Liver (tissue), 10 donors: Measurements from ENCODE around the gene LIMS1. TPM values are rescaled to one million over a fixed set of nuclear protein-coding genes. Genes with fewer than 3 reads are reported as not detected.
"Not testable (repeated sequence)": the region's sequence is repeated elsewhere in the genome, so short reads cannot be mapped to it uniquely, and the experiment has no call there.

Source experiments
- DNase-seq: peaks from one replicate; pipeline ENCODE4 v3.0.0-alpha.2; 2017; ENCODE audit warnings: low spot score
- H3K27ac ChIP-seq, 2 donors: one replicate each; pipeline ENCODE4 v1.7.0; 2013; ENCODE audit warnings: inconsistent platforms in 2 of 2, low read length in 2 of 2, control low read depth in 1 of 2, low read depth in 1 of 2, mild to moderate bottlenecking in 1 of 2
- H3K27me3 ChIP-seq, 4 donors: one replicate each; pipeline versions ENCODE4 v1.6.1 to v1.7.0; 2013; ENCODE audit warnings: low read length in 3 of 4, inconsistent platforms in 1 of 4, mild to moderate bottlenecking in 1 of 4, moderate library complexity in 1 of 4; ENCODE audit not compliant: control insufficient read depth in 4 of 4, insufficient read depth in 4 of 4
- H3K36me3 ChIP-seq, 4 donors: one replicate each; pipeline versions ENCODE4 v1.6.1 to v1.7.0; 2013; ENCODE audit warnings: low read length in 3 of 4, mild to moderate bottlenecking in 3 of 4, low read depth in 1 of 4, moderate library complexity in 1 of 4; ENCODE audit not compliant: control insufficient read depth in 4 of 4, insufficient read depth in 3 of 4
- H3K4me1 ChIP-seq, 4 donors: one replicate each; pipeline versions ENCODE4 v1.6.1 to v1.7.0; 2013; ENCODE audit warnings: low read length in 3 of 4, mild to moderate bottlenecking in 3 of 4, moderate library complexity in 1 of 4; ENCODE audit not compliant: control insufficient read depth in 4 of 4, insufficient read depth in 4 of 4
- H3K4me3 ChIP-seq, 3 donors: one replicate each; pipeline versions ENCODE4 v1.6.1 to v1.7.0; 2013; ENCODE audit warnings: low read length in 3 of 3, control low read depth in 1 of 3, low read depth in 1 of 3, mild to moderate bottlenecking in 1 of 3
- H3K9ac ChIP-seq, 2 donors: one replicate each; pipeline ENCODE4 v1.7.0; 2013; ENCODE audit warnings: low read length in 2 of 2, mild to moderate bottlenecking in 2 of 2, moderate library complexity in 2 of 2, control low read depth in 1 of 2, low read depth in 1 of 2
- H3K9me3 ChIP-seq, 4 donors: one replicate each; pipeline versions ENCODE4 v1.6.1 to v1.7.0; 2013; ENCODE audit warnings: low read length in 3 of 4; ENCODE audit not compliant: control insufficient read depth in 4 of 4
- HNF4G ChIP-seq: IDR thresholded peaks from 2 replicates; pipeline ENCODE4 v1.6.1; 2016; ENCODE audit warnings: antibody characterized with exemption
- NR2F2 ChIP-seq: IDR thresholded peaks from 2 replicates; pipeline ENCODE4 v1.6.1; 2016; ENCODE audit warnings: antibody characterized with exemption
- RXRA ChIP-seq, 2 donors: IDR thresholded peaks; 2 replicates each; pipeline ENCODE4 v1.6.1; 2017 to 2018; ENCODE audit warnings: antibody characterized with exemption in 2 of 2, mild to moderate bottlenecking in 1 of 2
- TAF1 ChIP-seq: conservative IDR thresholded peaks from 2 replicates; pipeline ENCODE4 v1.6.1; 2016; ENCODE audit warnings: antibody characterized with exemption, mild to moderate bottlenecking
- YY1 ChIP-seq: IDR thresholded peaks from 2 replicates; pipeline ENCODE4 v1.6.1; 2016; ENCODE audit warnings: antibody characterized with exemption, mild to moderate bottlenecking
- WGBS: extraction: QIAGEN DNeasy Blood & Tissue Kit; methylation state at CpG from one replicate; pipeline ENCODE4 v1.1.7; 2013; 5-methylcytosine and 5-hydroxymethylcytosine counted together
- polyA plus RNA-seq, 2 donors: library from polyadenylated mRNA; stranded (reverse) in 1 of 2; unstranded in 1 of 2; fragments of 200-250 nt in 1 of 2; fragments of >200 nt in 1 of 2; fragmentation: Nextera tagmentation in 1 of 2; extraction: Ambion mirVana in 1 of 2; gene quantifications; one replicate each; pipeline versions ENCODE4 v1.2.1 to v1.2.3, GENCODE V29; 2013 to 2015
- small RNA-seq: library from RNA; depleted of rRNA; stranded (forward); fragments of <200 nt; gene quantifications from one replicate; pipeline ENCODE3, GENCODE V24; 2014
- total RNA-seq, 2 donors: library from RNA; depleted of rRNA; stranded (reverse); fragments of >200 nt; gene quantifications; one replicate each; pipeline ENCODE4 v1.2.3, GENCODE V29; 2014
- donor health status: healthy.
- donor health status: healthy.
- donor health status: healthy.
- donor health status: healthy.
- donor health status: healthy.

The LIMS1 gene
- total and polyA plus RNA-seq, 4 donors, result 10.2 to 37.1 (median 22.1) TPM

DNA sequence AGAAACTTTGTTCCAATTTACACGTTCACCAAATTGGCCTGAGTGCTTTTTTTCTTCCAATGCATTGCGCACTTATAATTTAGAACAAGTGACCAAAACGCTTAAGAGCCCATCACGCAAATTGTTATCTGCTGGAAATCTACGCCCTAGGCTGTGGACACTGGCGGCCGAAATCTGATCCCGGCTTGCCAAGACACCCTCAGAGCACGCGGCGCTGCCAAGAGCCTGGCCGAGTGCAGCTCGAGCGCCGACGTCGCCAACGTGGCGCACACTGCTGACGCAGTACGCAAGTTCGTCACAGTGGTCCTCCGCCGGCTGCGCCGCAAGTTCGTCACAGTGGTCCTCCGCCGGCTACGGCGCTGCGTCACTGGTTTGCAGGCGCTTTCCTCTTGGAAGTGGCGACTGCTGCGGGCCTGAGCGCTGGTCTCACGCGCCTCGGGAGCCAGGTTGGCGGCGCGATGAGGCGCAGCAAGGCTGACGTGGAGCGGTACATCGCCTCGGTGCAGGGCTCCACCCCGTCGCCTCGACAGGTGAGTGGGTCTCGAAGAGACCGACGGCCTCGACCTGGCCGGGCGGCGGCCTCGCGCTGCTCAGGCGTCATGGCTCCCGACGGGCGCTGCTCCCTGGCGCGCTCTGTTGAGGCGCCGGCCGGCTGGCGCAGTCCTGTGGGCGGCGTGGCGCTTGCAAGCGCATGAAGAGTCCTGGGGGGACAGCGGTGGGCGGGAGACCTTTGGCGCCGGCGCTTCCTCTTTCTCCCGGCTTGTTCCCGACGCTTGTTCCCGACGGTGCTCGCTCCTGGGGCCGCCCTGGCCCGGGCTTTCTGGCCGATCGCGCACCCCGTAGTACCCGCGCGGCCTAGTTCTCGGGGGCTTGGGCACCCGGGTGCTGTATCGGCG, 185.1 kb downstream of the LIMS1 start, which contains the start of gene RANBP2 (continued):
- TF ChIP-seq YY1 (peak; percentile 86), RXRA (IDR thresholded peaks at IDR 0.05) (peak; percentile 33 to 49), NR2F2 (no peak), TAF1 (no peak), HNF4G (no peak)

DNA sequence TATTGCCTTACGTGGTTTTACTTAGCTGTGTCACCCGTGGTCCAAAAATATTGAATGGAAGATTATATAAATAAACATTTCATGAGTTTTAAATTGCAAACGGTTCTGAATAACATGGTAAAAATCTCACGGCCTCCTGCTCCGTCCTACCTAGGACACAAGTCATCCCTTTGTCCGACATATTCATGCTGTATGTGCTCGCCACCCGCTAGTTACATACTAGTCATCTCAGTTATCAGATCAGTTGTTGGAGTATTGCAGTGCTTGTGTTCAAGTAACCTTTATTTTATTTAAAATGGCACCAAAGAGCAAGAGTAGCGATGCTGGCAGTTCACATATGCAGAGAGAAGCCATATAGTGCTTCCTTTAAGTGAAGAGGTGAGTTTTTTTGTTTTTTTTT, 191.8 kb downstream of the LIMS1 start:
- H3K4me3 ChIP-seq, H3K9me3 ChIP-seq, H3K27me3 ChIP-seq, H3K36me3 ChIP-seq, DNase-seq, H3K4me1 ChIP-seq, H3K9ac ChIP-seq, H3K27ac ChIP-seq: not testable (repeated sequence)
- 80% methylated on average over 9 of the region's 9 CpGs for WGBS

- not testable (repeated sequence) for H3K9me3 ChIP-seq, H3K9ac ChIP-seq, H3K27ac ChIP-seq, H3K4me3 ChIP-seq, H3K27me3 ChIP-seq, DNase-seq, H3K36me3 ChIP-seq, H3K4me1 ChIP-seq
- 97% methylated on average over 6 of the region's 6 CpGs for WGBS
Observed at GRCh38 chr2:108734656-108735055, 200.4 kb downstream of the LIMS1 start.

Small RNA genes lying within 50 kb of the gene (small RNA-seq; reads per million reads assigned to genes)
- gene AC010095.1, result not detected

Other genes starting within 250 kb of the LIMS1 start
- 1 to 10 TPM in 1 of 2 donors, under 1 TPM in 1; 0.17 to 8.9 TPM for gene SULT1C2, start 245.6 kb upstream of the LIMS1 start, total RNA-seq
- gene SULT1C2, start 245.6 kb upstream of the LIMS1 start, polyA plus RNA-seq, result 1 to 10 TPM in 1 of 2 donors, under 1 TPM in 1; 0.07 to 1.1 TPM
- gene SULT1C4, start 156.5 kb upstream of the LIMS1 start, total RNA-seq, result 10 to 100 TPM in 1 of 2 donors, 1 to 10 TPM in 1; 1.6 to 12.8 TPM
- gene SULT1C4, start 156.5 kb upstream of the LIMS1 start, polyA plus RNA-seq, result 1 to 10 TPM; 1.0 TPM
- gene GCC2, start 85.3 kb upstream of the LIMS1 start, total RNA-seq, result 10 to 100 TPM; 18.2 to 21.7 TPM
- 10 to 100 TPM in 1 of 2 donors, 1 to 10 TPM in 1; 4.8 to 26.1 TPM for gene GCC2, start 85.3 kb upstream of the LIMS1 start, polyA plus RNA-seq
- gene RANBP2, start 185.0 kb downstream of the LIMS1 start, total RNA-seq, result 10 to 100 TPM; 35.0 to 51.7 TPM
- 10 to 100 TPM in 1 of 2 donors, 1 to 10 TPM in 1; 9.1 to 10.8 TPM for gene RANBP2, start 185.0 kb downstream of the LIMS1 start, polyA plus RNA-seq